Activated CD4-positive, CD25-positive, alpha-beta regulatory T cell treated with anti-CD3 and anti-CD28 coated beads, Interleukin-2, amount 50 U/mL, for 16 hours (primary cell): ENCODE measurements around the gene DR1.
"Not testable (repeated sequence)": the region's sequence is repeated elsewhere in the genome, so short reads cannot be mapped to it uniquely, and the experiment has no call there.

Experiments
- DNase-seq: peaks from one replicate; pipeline ENCODE4 v3.0.0-alpha.2; 2020; ENCODE audit warnings: low read depth, low spot score

DR1 gene

DNA sequence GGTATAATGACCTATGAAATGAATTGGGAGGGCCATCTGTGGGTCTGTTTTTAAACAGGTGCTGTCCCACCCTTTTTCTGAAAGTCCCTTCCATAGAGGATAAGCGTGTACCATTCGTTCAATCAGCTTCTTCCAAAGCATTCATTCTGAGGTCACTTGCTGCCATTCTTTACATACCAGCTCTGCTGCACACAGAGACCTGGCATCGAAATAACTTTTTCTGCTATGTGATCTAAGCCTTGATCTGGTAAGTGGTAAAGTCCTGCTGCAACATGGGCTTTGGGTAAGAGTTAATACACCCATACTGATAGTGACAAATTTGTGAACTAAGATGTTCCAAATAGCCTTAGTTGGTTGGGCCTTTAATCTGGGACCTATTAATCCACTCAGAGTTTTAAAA is 38.9 kb downstream of the DR1 start:
- DNase-seq = no peak

- DNase-seq = not testable (repeated sequence)
Observed at GRCh38 chr1:93386268-93386667, 40.6 kb downstream of the DR1 start.

- no peak for DNase-seq
Observed at GRCh38 chr1:93394514-93394913, 48.8 kb downstream of the DR1 start.

DNA sequence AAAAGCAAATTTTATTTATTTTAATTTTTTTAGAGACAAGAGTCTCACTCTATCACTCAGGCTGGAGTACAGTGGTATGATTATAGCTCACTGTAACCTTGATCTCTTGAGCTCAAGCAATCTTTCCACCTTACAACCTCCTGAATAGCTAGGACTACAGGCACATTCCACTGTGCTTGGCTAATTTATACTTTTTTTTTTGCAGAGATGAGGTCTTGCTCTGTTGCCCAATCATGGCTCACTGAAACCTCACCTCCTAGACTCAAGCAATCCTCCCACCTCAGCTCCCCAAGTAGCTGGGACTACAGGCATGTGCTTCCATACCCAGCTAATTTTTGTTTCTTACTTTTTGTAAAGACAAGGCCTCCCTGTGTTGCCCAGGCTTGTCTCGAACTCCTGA is 49.5 kb downstream of the DR1 start:
- DNase-seq = no peak

GRCh38 chr1:93399781-93400180 is 54.1 kb downstream of the DR1 start:
- DNase-seq = no peak

GRCh38 chr1:93408203-93408602 is 62.5 kb downstream of the DR1 start:
- DNase-seq = no peak

DNA sequence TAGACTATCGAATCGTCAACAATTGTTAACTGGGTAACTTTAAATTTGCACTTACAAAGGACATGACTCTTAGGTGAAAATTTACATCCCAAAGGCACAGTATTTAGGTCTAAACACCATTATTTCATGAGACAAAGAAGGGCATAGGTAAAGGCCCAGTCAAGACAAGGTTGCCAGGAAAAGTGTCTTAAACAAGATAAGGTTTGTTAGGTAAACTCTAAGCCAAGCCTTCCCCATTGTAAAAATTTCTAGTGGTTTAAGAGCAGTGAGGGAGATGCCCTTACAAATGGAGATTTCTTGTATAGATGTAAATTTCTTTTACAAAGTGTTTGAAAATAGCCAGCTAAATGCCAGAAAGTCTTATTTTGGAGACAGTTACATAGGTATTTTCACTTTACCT is 65.3 kb downstream of the DR1 start:
- DNase-seq = no peak

DNA sequence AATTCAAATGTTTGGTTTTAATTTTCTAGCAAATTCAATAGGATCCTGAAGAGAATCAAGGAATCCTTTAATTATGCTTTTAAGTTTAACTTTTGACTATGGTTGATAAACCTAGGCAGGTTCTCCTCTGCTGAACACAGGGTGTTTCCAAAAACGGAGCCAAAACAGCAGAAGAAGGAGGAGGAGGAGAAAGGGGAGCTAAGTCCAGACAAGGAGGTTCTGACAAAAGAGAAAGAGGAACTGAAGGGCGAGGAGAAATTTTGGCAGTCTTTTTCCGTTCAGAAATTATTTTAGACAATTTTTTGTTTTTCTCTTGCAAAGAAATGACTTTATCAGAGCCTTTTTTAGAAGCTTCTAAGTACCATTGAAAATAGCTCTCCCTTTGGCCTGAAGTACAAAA is 69.0 kb downstream of the DR1 start:
- no peak for DNase-seq

GRCh38 chr1:93415296-93415695 is 69.6 kb downstream of the DR1 start:
- DNase-seq = no peak

GRCh38 chr1:93416183-93416582 is 70.5 kb downstream of the DR1 start:
- DNase-seq = no peak
